H9 (cell line): ENCODE data around the gene FBXO22. TPM values are rescaled to one million over a fixed set of nuclear protein-coding genes. Genes with fewer than 3 reads are reported as not detected.

ENCODE experiments used
- DNase-seq: peaks from one replicate; pipeline ENCODE4 v3.0.0-alpha.2; 2017
- H2AFZ ChIP-seq: one replicate; pipeline ENCODE4 v1.6.1; 2013; ENCODE audit warnings: mild to moderate bottlenecking, low read length, control low read depth, moderate library complexity
- H2AK5ac ChIP-seq: 2 replicates; pipeline ENCODE4 v1.6.1; 2013; ENCODE audit warnings: low read length, control low read depth, mixed read lengths; ENCODE audit not compliant: insufficient read length
- H2BK120ac ChIP-seq: one replicate; pipeline ENCODE4 v1.6.1; 2013; ENCODE audit warnings: low read depth, mild to moderate bottlenecking, low read length, control low read depth, inconsistent platforms; ENCODE audit not compliant: poor library complexity, severe bottlenecking
- H2BK12ac ChIP-seq: 2 replicates; pipeline ENCODE4 v1.6.1; 2013; ENCODE audit warnings: low read length, control low read depth, mixed read lengths, low read depth; ENCODE audit not compliant: insufficient read length
- H2BK15ac ChIP-seq: 2 replicates; pipeline ENCODE4 v1.6.1; 2013; ENCODE audit warnings: low read depth, low read length, control low read depth
- H2BK20ac ChIP-seq: one replicate; pipeline ENCODE4 v1.6.1; 2013; ENCODE audit warnings: low read depth, mild to moderate bottlenecking, low read length, control low read depth, inconsistent platforms; ENCODE audit not compliant: poor library complexity, severe bottlenecking
- H2BK5ac ChIP-seq: 2 replicates; pipeline ENCODE4 v1.6.1; 2013; ENCODE audit warnings: low read length, control low read depth, mixed read lengths; ENCODE audit not compliant: insufficient read length
- H3K14ac ChIP-seq: 2 replicates; pipeline ENCODE4 v1.6.1; 2013; ENCODE audit warnings: low read length, control low read depth; ENCODE audit not compliant: insufficient read depth
- H3K18ac ChIP-seq: 2 replicates; pipeline ENCODE4 v1.6.1; 2013; ENCODE audit warnings: low read depth, mild to moderate bottlenecking, mixed read lengths, low read length, control low read depth; ENCODE audit not compliant: insufficient read length
- H3K23ac ChIP-seq: 2 replicates; pipeline ENCODE4 v1.6.1; 2013; ENCODE audit warnings: low read length, control low read depth, mixed read lengths, low read depth; ENCODE audit not compliant: insufficient read length
- H3K23me2 ChIP-seq: 2 replicates; pipeline ENCODE4 v1.6.1; 2013; ENCODE audit warnings: low read depth, mild to moderate bottlenecking, mixed read lengths, low read length, control low read depth; ENCODE audit not compliant: insufficient read length, poor library complexity, severe bottlenecking
- H3K27ac ChIP-seq: 2 replicates; pipeline ENCODE4 v1.5.1; 2013; ENCODE audit warnings: low read length, control low read depth, mixed read lengths, low read depth; ENCODE audit not compliant: insufficient read length
- H3K27me3 ChIP-seq: 2 replicates; pipeline ENCODE4 v1.6.1; 2013; ENCODE audit warnings: low read length, control low read depth, inconsistent platforms; ENCODE audit not compliant: insufficient read depth
- H3K4ac ChIP-seq: 2 replicates; pipeline ENCODE4 v1.6.1; 2013; ENCODE audit warnings: low read depth, mild to moderate bottlenecking, control low read depth, inconsistent platforms, low read length, moderate library complexity
- H3K4me1 ChIP-seq: 2 replicates; pipeline ENCODE4 v1.6.1; 2013; ENCODE audit warnings: low read length, control low read depth, inconsistent platforms; ENCODE audit not compliant: insufficient read depth
- H3K4me2 ChIP-seq: 2 replicates; pipeline ENCODE4 v1.6.1; 2013; ENCODE audit warnings: low read length, control low read depth, mixed read lengths; ENCODE audit not compliant: insufficient read length, insufficient read depth
- H3K56ac ChIP-seq: 2 replicates; pipeline ENCODE4 v1.6.1; 2013; ENCODE audit warnings: low read depth, mild to moderate bottlenecking, mixed read lengths, low read length, control low read depth; ENCODE audit not compliant: insufficient read length
- H3K79me1 ChIP-seq: 2 replicates; pipeline ENCODE4 v1.6.1; 2013; ENCODE audit warnings: low read depth, mild to moderate bottlenecking, moderate library complexity, low read length, control low read depth, inconsistent platforms; ENCODE audit not compliant: insufficient read depth, poor library complexity, severe bottlenecking
- H3K79me2 ChIP-seq: 2 replicates; pipeline ENCODE4 v1.6.1; 2013; ENCODE audit warnings: low read length, control low read depth, inconsistent platforms; ENCODE audit not compliant: insufficient read depth
- H3K9ac ChIP-seq: 2 replicates; pipeline ENCODE4 v1.6.1; 2013; ENCODE audit warnings: low read length, control low read depth, mixed read lengths; ENCODE audit not compliant: insufficient read length; ENCODE audit errors: extremely low read depth
- H3K9me3 ChIP-seq: one replicate; pipeline ENCODE4 v1.6.1; 2013; ENCODE audit warnings: low read depth, low read length, inconsistent platforms; ENCODE audit not compliant: control insufficient read depth
- H3T11ph ChIP-seq: one replicate; pipeline ENCODE4 v1.6.1; 2013; ENCODE audit warnings: mild to moderate bottlenecking, low read length, control low read depth, inconsistent platforms
- H4K20me1 ChIP-seq: one replicate; pipeline ENCODE4 v1.6.1; 2013; ENCODE audit not compliant: control insufficient read depth, insufficient read length, insufficient read depth
- H4K5ac ChIP-seq: 2 replicates; pipeline ENCODE4 v1.6.1; 2013; ENCODE audit warnings: low read depth, mild to moderate bottlenecking, mixed read lengths, low read length, control low read depth; ENCODE audit not compliant: insufficient read length
- H4K8ac ChIP-seq: replicated peaks from 2 replicates; pipeline ENCODE4 v1.6.1; 2013; ENCODE audit warnings: low read length, control low read depth, mixed read lengths, low read depth; ENCODE audit not compliant: insufficient read length
- H4K91ac ChIP-seq: 2 replicates; pipeline ENCODE4 v1.6.1; 2013; ENCODE audit warnings: low read depth, mild to moderate bottlenecking, moderate library complexity, mixed read lengths, low read length, control low read depth; ENCODE audit not compliant: insufficient read length
- H3K27ac Mint-ChIP-seq, 3 experiments: 2 replicates in 2 of 3; 3 replicates in 1 of 3; pipeline ENCODE4 v1.8.0; 2020 to 2021; ENCODE audit warnings: mixed read lengths in 3 of 3, mild to moderate bottlenecking in 1 of 3, moderate library complexity in 1 of 3
- H3K27me3 Mint-ChIP-seq: 2 replicates; pipeline ENCODE4 v1.8.0; 2021; ENCODE audit warnings: low read depth, mild to moderate bottlenecking, moderate library complexity, mixed read lengths
- H3K36me3 Mint-ChIP-seq, 3 experiments: 2 replicates in 2 of 3; 3 replicates in 1 of 3; pipeline ENCODE4 v1.8.0; 2020 to 2021; ENCODE audit warnings: low read depth in 3 of 3, mixed read lengths in 3 of 3; ENCODE audit not compliant: insufficient read depth in 1 of 3
- H3K4me1 Mint-ChIP-seq, 2 experiments: 2 replicates each; pipeline ENCODE4 v1.8.0; 2020; ENCODE audit warnings: mixed read lengths in 2 of 2
- H3K4me3 Mint-ChIP-seq, 2 experiments: 2 replicates in 1 of 2; 3 replicates in 1 of 2; pipeline ENCODE4 v1.8.0; 2020 to 2021; ENCODE audit warnings: mild to moderate bottlenecking in 2 of 2, mixed read lengths in 2 of 2, moderate library complexity in 1 of 2
- H3K9me3 Mint-ChIP-seq, 2 experiments: 2 replicates in 1 of 2; 3 replicates in 1 of 2; pipeline ENCODE4 v1.8.0; 2020; ENCODE audit warnings: mild to moderate bottlenecking in 2 of 2, mixed read lengths in 2 of 2, moderate library complexity in 1 of 2
- WGBS: extraction: QIAGEN DNeasy Blood & Tissue Kit; methylation state at CpG from one replicate; pipeline ENCODE4 v1.1.7; 2013; ENCODE audit warnings: missing lambda C conversion rate, low lambda C conversion rate, mixed read lengths; ENCODE audit not compliant: insufficient read length; ENCODE audit errors: extremely low coverage; 5-methylcytosine and 5-hydroxymethylcytosine counted together
- total RNA-seq: library from RNA; stranded (reverse); gene quantifications from 2 replicates; pipeline ENCODE4 v1.2.1, GENCODE V29; 2021
- TF ChIP-seq, protein P1 (sequence below): fragments of 200-600 bp; sonication (generic); conservative IDR thresholded peaks from 3 replicates; pipeline ENCODE4 v1.8.0; 2021; ENCODE audit warnings: antibody characterized with exemption, mild to moderate bottlenecking

Gene FBXO22
- total RNA-seq, 1 experiment from 2014 or later: 59.9 TPM

DNA sequence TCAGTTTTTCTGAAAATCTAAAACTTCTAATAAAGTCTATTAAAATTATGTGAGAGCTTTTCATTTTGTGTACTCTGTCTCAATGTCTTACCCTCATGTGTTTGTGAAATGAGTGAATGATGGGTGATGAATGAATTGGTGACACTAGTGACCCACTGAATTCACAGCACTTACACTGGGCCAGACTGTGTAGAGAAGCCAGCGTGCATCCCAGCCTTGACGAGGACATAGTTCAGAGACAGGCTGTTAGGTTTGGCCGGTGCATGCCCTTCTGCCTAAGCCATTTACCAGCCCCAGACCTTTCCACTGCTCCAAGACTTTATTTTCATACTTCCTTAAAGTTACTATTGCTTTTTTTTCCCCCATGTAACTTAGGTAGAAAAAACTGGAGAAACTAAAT is 38.8 kb downstream of the FBXO22 start:
- H3K9me3 Mint-ChIP-seq: peaks cover 11 to 40% of the 10 kb centered on the region in 2 experiments
- Histone ChIP-seq H3K79me2 (no peaks in the 10 kb centered on the region), H3K23me2 (no peaks in the 10 kb centered on the region), H4K91ac (no peak overlapping the region), H3K14ac (no peak overlapping the region), H2AK5ac (no peak overlapping the region), H2AFZ (no peak overlapping the region), H3K23ac (no peak overlapping the region), H3K79me1 (no peaks in the 10 kb centered on the region), H3K27ac (no peak overlapping the region), H2BK12ac (no peak overlapping the region), H4K20me1 (no peaks in the 10 kb centered on the region), H3T11ph (no peak overlapping the region), H2BK120ac (no peak overlapping the region), H2BK5ac (no peak overlapping the region), H2BK15ac (no peak overlapping the region), H4K5ac (no peak overlapping the region), H3K27me3 (no peaks in the 10 kb centered on the region), H3K9me3 (no peaks in the 10 kb centered on the region), H4K8ac (no peak overlapping the region), H2BK20ac (no peak overlapping the region), H3K18ac (no peak overlapping the region), H3K56ac (no peak overlapping the region), H3K9ac (no peak overlapping the region), H3K4ac (no peak overlapping the region), H3K4me1 (no peaks in the 10 kb centered on the region), H3K4me2 (no peak overlapping the region)
- TF ChIP-seq, protein P1, sequence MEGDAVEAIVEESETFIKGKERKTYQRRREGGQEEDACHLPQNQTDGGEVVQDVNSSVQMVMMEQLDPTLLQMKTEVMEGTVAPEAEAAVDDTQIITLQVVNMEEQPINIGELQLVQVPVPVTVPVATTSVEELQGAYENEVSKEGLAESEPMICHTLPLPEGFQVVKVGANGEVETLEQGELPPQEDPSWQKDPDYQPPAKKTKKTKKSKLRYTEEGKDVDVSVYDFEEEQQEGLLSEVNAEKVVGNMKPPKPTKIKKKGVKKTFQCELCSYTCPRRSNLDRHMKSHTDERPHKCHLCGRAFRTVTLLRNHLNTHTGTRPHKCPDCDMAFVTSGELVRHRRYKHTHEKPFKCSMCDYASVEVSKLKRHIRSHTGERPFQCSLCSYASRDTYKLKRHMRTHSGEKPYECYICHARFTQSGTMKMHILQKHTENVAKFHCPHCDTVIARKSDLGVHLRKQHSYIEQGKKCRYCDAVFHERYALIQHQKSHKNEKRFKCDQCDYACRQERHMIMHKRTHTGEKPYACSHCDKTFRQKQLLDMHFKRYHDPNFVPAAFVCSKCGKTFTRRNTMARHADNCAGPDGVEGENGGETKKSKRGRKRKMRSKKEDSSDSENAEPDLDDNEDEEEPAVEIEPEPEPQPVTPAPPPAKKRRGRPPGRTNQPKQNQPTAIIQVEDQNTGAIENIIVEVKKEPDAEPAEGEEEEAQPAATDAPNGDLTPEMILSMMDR: no peak
- peaks cover 9% of the 10 kb centered on the region for H3K27me3 Mint-ChIP-seq
- no peak for DNase-seq
- no peak overlapping the region; a peak in 1 of 7 replicates for H3K27ac Mint-ChIP-seq
- no peak overlapping the region for H3K4me3 Mint-ChIP-seq
- WGBS: no CpG with 5 or more reads among the region's 3 CpGs
- no peaks in the 10 kb centered on the region for H3K4me1 Mint-ChIP-seq
- peaks cover 21 to 35% (median 33%) of the 10 kb centered on the region in 3 experiments for H3K36me3 Mint-ChIP-seq
